Measurements from ENCODE around the gene MGAT4C. TPM values are rescaled to one million over a fixed set of nuclear protein-coding genes. Genes with fewer than 3 reads are reported as not detected.

The MGAT4C gene
- total RNA-seq, 4 donors from 2014 or later: 0.14 to 0.75 (median 0.16) TPM; not detected in 1

- no peak for DNase-seq
- Histone ChIP-seq H3K4me3 (no peak overlapping the region), H3K27me3 (no peaks in the 10 kb centered on the region), H3K36me3 (no peaks in the 10 kb centered on the region), H3K4me1 (no peaks in the 10 kb centered on the region), H3K9me3 (no peaks in the 10 kb centered on the region), H3K27ac (no peak overlapping the region)
- WGBS, 2 donors (ENCODE audit: low coverage in 1 of 2): 56 to 66% methylated on average over 1 of the region's 1 CpG
- in situ Hi-C loops (cut with MboI; ENCODE audit: low pct_ligation_motif_present in 1 of 4, low pct_unique_long_range_greater_than_20kb in 1 of 4, low sequenced_read_pairs in 3 of 4) (no loop called here), intact Hi-C loops (cut with DNase I; ENCODE audit: low total_unique reads) (no loop called here)
- TF ChIP-seq POLR2AphosphoS5 (IDR thresholded peaks at IDR 0.05): no peak
- no peak for TF ChIP-seq EP300 (IDR thresholded peaks at IDR 0.05; ENCODE audit: low read depth)
- TF ChIP-seq POLR2A (IDR thresholded peaks at IDR 0.05): no peak
- TF ChIP-seq, protein P1, sequence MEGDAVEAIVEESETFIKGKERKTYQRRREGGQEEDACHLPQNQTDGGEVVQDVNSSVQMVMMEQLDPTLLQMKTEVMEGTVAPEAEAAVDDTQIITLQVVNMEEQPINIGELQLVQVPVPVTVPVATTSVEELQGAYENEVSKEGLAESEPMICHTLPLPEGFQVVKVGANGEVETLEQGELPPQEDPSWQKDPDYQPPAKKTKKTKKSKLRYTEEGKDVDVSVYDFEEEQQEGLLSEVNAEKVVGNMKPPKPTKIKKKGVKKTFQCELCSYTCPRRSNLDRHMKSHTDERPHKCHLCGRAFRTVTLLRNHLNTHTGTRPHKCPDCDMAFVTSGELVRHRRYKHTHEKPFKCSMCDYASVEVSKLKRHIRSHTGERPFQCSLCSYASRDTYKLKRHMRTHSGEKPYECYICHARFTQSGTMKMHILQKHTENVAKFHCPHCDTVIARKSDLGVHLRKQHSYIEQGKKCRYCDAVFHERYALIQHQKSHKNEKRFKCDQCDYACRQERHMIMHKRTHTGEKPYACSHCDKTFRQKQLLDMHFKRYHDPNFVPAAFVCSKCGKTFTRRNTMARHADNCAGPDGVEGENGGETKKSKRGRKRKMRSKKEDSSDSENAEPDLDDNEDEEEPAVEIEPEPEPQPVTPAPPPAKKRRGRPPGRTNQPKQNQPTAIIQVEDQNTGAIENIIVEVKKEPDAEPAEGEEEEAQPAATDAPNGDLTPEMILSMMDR (IDR thresholded peaks at IDR 0.05): no peak
Measured at GRCh38 chr12:86193931-86194330, 62.3 kb downstream of the MGAT4C start.

- WGBS, 2 donors (ENCODE audit: low coverage in 1 of 2): 67 to 78% methylated on average over 1 of the region's 1 CpG
- Histone ChIP-seq H3K9me3 (no peaks in the 10 kb centered on the region), H3K4me3 (no peak overlapping the region), H3K27ac (no peak overlapping the region), H3K27me3 (no peaks in the 10 kb centered on the region), H3K36me3 (no peaks in the 10 kb centered on the region), H3K4me1 (no peaks in the 10 kb centered on the region)
- intact Hi-C loops (cut with DNase I; ENCODE audit: low total_unique reads): no loop called here
- DNase-seq: no peak
- in situ Hi-C loops (cut with MboI; ENCODE audit: low pct_ligation_motif_present in 1 of 4, low pct_unique_long_range_greater_than_20kb in 1 of 4, low sequenced_read_pairs in 3 of 4): no loop called here
- TF ChIP-seq POLR2AphosphoS5 (IDR thresholded peaks at IDR 0.05): no peak
- TF ChIP-seq POLR2A (IDR thresholded peaks at IDR 0.05): no peak
- TF ChIP-seq, protein P1 (IDR thresholded peaks at IDR 0.05): no peak
- no peak for TF ChIP-seq EP300 (IDR thresholded peaks at IDR 0.05; ENCODE audit: low read depth)
Measured at GRCh38 chr12:86188226-86188625, 68.0 kb downstream of the MGAT4C start.

DNA sequence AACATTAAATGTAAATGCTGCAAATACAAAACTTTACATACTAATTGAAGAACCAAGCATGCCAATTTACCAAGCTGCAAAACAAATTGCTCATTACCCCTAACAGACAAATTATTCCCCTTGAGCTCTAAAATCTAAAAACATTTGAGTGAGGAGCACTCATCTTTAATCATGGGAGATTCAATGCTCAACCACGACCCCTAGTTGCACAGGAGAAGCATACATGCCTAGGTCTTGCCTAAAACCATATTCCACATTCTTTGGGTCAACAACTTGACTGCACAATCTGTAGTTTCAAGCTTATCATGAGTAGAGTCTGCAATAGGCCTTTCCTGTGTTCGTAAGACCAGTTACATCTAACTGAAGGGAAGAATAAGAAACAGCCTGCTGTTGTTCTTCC lies 69.7 kb downstream of the MGAT4C start:
- no peak overlapping the region for H3K27ac ChIP-seq
- H3K36me3 ChIP-seq: no peaks in the 10 kb centered on the region
- in situ Hi-C loops (cut with MboI; ENCODE audit: low pct_ligation_motif_present in 1 of 4, low pct_unique_long_range_greater_than_20kb in 1 of 4, low sequenced_read_pairs in 3 of 4): no loop called here
- H3K27me3 ChIP-seq: no peaks in the 10 kb centered on the region
- intact Hi-C loops (cut with DNase I; ENCODE audit: low total_unique reads): no loop called here
- H3K4me1 ChIP-seq: no peaks in the 10 kb centered on the region
- H3K4me3 ChIP-seq: no peak overlapping the region
- WGBS, 2 donors (ENCODE audit: low coverage in 1 of 2): 58 to 70% methylated on average over 2 of the region's 2 CpGs
- TF ChIP-seq POLR2AphosphoS5 (IDR thresholded peaks at IDR 0.05) (no peak), POLR2A (IDR thresholded peaks at IDR 0.05) (no peak), EP300 (IDR thresholded peaks at IDR 0.05; ENCODE audit: low read depth) (no peak)
- TF ChIP-seq, protein P1 (IDR thresholded peaks at IDR 0.05): no peak
- DNase-seq: no peak
- H3K9me3 ChIP-seq: no peaks in the 10 kb centered on the region

DNA sequence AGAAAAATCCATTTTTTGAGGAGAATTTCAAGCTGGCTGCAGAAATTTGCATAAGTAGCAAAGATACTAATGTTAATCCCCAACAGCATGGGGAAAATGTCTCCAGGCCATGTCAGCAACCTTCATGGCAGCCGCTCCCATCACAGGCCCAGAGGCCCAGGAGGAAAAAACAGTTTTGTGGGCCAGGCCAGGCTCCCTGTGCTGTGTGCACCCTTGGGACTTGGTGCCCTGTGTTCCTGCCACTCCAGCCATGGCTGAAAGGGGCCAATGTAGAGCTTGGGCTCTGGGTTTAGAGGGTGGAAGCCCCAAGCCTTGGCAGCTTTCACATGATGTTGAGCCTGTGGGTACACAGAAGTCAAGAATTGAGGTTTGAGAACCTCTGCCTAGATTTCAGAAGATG lies 76.3 kb downstream of the MGAT4C start:
- TF ChIP-seq, protein P1 (IDR thresholded peaks at IDR 0.05): no peak
- TF ChIP-seq EP300 (IDR thresholded peaks at IDR 0.05; ENCODE audit: low read depth): no peak
- no peak for TF ChIP-seq POLR2AphosphoS5 (IDR thresholded peaks at IDR 0.05)
- no peak for TF ChIP-seq POLR2A (IDR thresholded peaks at IDR 0.05)
- no peak for DNase-seq
- Histone ChIP-seq H3K4me1 (no peaks in the 10 kb centered on the region), H3K9me3 (no peaks in the 10 kb centered on the region), H3K36me3 (no peaks in the 10 kb centered on the region), H3K4me3 (no peak overlapping the region), H3K27ac (no peak overlapping the region), H3K27me3 (no peaks in the 10 kb centered on the region)
- WGBS, 2 donors (ENCODE audit: low coverage in 1 of 2): 82% methylated on average over 1 of the region's 1 CpG; no CpG with 5 or more reads in 1 of the 2 donors
- in situ Hi-C loops (cut with MboI; ENCODE audit: low pct_ligation_motif_present in 1 of 4, low pct_unique_long_range_greater_than_20kb in 1 of 4, low sequenced_read_pairs in 3 of 4) (no loop called here), intact Hi-C loops (cut with DNase I; ENCODE audit: low total_unique reads) (no loop called here)
